ENCODE measurements around the gene RAB12. TPM values are rescaled to one million over a fixed set of nuclear protein-coding genes. Genes with fewer than 3 reads are reported as not detected.

Gene RAB12
- total RNA-seq, 1 donor from 2014 or later, result 49.4 TPM

- no peak overlapping the region for H3K27ac Mint-ChIP-seq (ENCODE audit: unreplicated experiment)
- H3K27me3 ChIP-seq (ENCODE audit: insufficient read depth, low read length), result no peaks in the 10 kb centered on the region
- FAIRE-seq, result no peak
- DNase-seq (ENCODE audit: low read depth), result no peak
- H3K9ac ChIP-seq (ENCODE audit: low read length), result no peak overlapping the region
- peaks cover 10% of the 10 kb centered on the region for H3K36me3 Mint-ChIP-seq (ENCODE audit: low read depth, unreplicated experiment)
- H3K4me3 ChIP-seq (ENCODE audit: insufficient read depth, low read depth, low read length), result no peak overlapping the region
- H3K4me3 Mint-ChIP-seq (ENCODE audit: unreplicated experiment), result no peak overlapping the region
- H3K36me3 ChIP-seq (ENCODE audit: insufficient read depth, low read length), result peaks cover 9% of the 10 kb centered on the region
- peaks cover 80% of the 10 kb centered on the region for H3K79me2 ChIP-seq (ENCODE audit: insufficient read depth, low read length)
- no peaks in the 10 kb centered on the region for H3K4me1 ChIP-seq (ENCODE audit: insufficient read depth, low read length)
- H3K9me3 Mint-ChIP-seq (ENCODE audit: unreplicated experiment), result no peaks in the 10 kb centered on the region
- H3K9me3 ChIP-seq (ENCODE audit: insufficient read depth, low read depth, low read length), result no peaks in the 10 kb centered on the region
- no peak overlapping the region for H3K27ac ChIP-seq (ENCODE audit: low read depth, low read length)
- no peak for TF ChIP-seq CTCF (IDR thresholded peaks at IDR 0.05; ENCODE audit: insufficient read depth, low read depth, low read length)
- TF ChIP-seq EZH2 (IDR thresholded peaks at IDR 0.05; ENCODE audit: insufficient read depth, low read length), result no peak
- H3K27me3 Mint-ChIP-seq (ENCODE audit: low read depth, unreplicated experiment), result no peaks in the 10 kb centered on the region
- H3K4me1 Mint-ChIP-seq (ENCODE audit: low read depth, unreplicated experiment), result peaks cover 25% of the 10 kb centered on the region
- H4K20me1 ChIP-seq (ENCODE audit: insufficient read depth, low read length), result peaks cover 63% of the 10 kb centered on the region
- H2AFZ ChIP-seq (ENCODE audit: low read depth, low read length), result no peak overlapping the region
- H3K4me2 ChIP-seq (ENCODE audit: low read length), result no peak overlapping the region
These were observed 14.4 kb downstream of the RAB12 start for GRCh38 chr18:8623549-8624106.

GRCh38 chr18:8625461-8626092 is 16.3 kb downstream of the RAB12 start:
- H3K79me2 ChIP-seq (ENCODE audit: insufficient read depth, low read length), result peaks cover 79% of the 10 kb centered on the region

More at GRCh38 chr18:8625461-8626092, 16.3 kb downstream of the RAB12 start:
- DNase-seq (ENCODE audit: low read depth), result no peak
- Histone ChIP-seq H3K36me3 (ENCODE audit: insufficient read depth, low read length) (peaks cover 9% of the 10 kb centered on the region), H3K4me3 (ENCODE audit: insufficient read depth, low read depth, low read length) (no peak overlapping the region), H3K4me2 (ENCODE audit: low read length) (no peak overlapping the region), H2AFZ (ENCODE audit: low read depth, low read length) (no peak overlapping the region), H3K9me3 (ENCODE audit: insufficient read depth, low read depth, low read length) (no peaks in the 10 kb centered on the region), H3K27me3 (ENCODE audit: insufficient read depth, low read length) (no peaks in the 10 kb centered on the region), H3K9ac (ENCODE audit: low read length) (no peak overlapping the region), H4K20me1 (ENCODE audit: insufficient read depth, low read length) (peaks cover 60% of the 10 kb centered on the region), H3K4me1 (ENCODE audit: insufficient read depth, low read length) (no peaks in the 10 kb centered on the region), H3K27ac (ENCODE audit: low read depth, low read length) (no peak overlapping the region)
- no peaks in the 10 kb centered on the region for H3K27me3 Mint-ChIP-seq (ENCODE audit: low read depth, unreplicated experiment)
- TF ChIP-seq EZH2 (IDR thresholded peaks at IDR 0.05; ENCODE audit: insufficient read depth, low read length) (no peak), CTCF (IDR thresholded peaks at IDR 0.05; ENCODE audit: insufficient read depth, low read depth, low read length) (no peak)
- no peak overlapping the region for H3K4me3 Mint-ChIP-seq (ENCODE audit: unreplicated experiment)
- H3K27ac Mint-ChIP-seq (ENCODE audit: unreplicated experiment), result no peak overlapping the region
- no peaks in the 10 kb centered on the region for H3K9me3 Mint-ChIP-seq (ENCODE audit: unreplicated experiment)
- H3K36me3 Mint-ChIP-seq (ENCODE audit: low read depth, unreplicated experiment), result peaks cover 10% of the 10 kb centered on the region
- peaks cover 31% of the 10 kb centered on the region for H3K4me1 Mint-ChIP-seq (ENCODE audit: low read depth, unreplicated experiment)
- FAIRE-seq, result no peak

All from astrocyte (in vitro differentiated cells and primary cell).